ENCODE data around the gene FBXO2.

The FBXO2 gene

GRCh38 chr1:11641776-11642305 is 12.4 kb downstream of the FBXO2 start:
- in situ Hi-C loops (cut with MboI; ENCODE audit: low pct_unique_long_range_greater_than_20kb, low sequenced_read_pairs): loop anchor here (25.0 kb wide), 2 partner anchors 330 to 605 kb away; partner anchors contain the start of gene MASP2

GRCh38 chr1:11640944-11641343 is 13.3 kb downstream of the FBXO2 start:
- in situ Hi-C loops (cut with MboI; ENCODE audit: low pct_unique_long_range_greater_than_20kb, low sequenced_read_pairs): loop anchor here (25.0 kb wide), 2 partner anchors 329 to 604 kb away; partner anchors contain the start of gene MASP2
- no peak for DNase-seq

More at GRCh38 chr1:11641776-11642305, 12.4 kb downstream of the FBXO2 start:
- DNase-seq: no peak

- in situ Hi-C loops (cut with MboI; ENCODE audit: low pct_unique_long_range_greater_than_20kb, low sequenced_read_pairs): loop anchor here (25.0 kb wide), 2 partner anchors 328 to 603 kb away; partner anchors contain the start of gene MASP2
- no peak for DNase-seq
Observed at GRCh38 chr1:11640101-11640500, 14.1 kb downstream of the FBXO2 start.

GRCh38 chr1:11639372-11639771 is 14.9 kb downstream of the FBXO2 start:
- in situ Hi-C loops (cut with MboI; ENCODE audit: low pct_unique_long_range_greater_than_20kb, low sequenced_read_pairs): loop anchor here (25.0 kb wide), 2 partner anchors 327 to 602 kb away; partner anchors contain the start of gene MASP2

GRCh38 chr1:11638121-11638520 is 16.1 kb downstream of the FBXO2 start:
- in situ Hi-C loops (cut with MboI; ENCODE audit: low pct_unique_long_range_greater_than_20kb, low sequenced_read_pairs): loop anchor here (25.0 kb wide), 2 partner anchors 326 to 601 kb away; partner anchors contain the start of gene MASP2
- no peak for DNase-seq

More at GRCh38 chr1:11639372-11639771, 14.9 kb downstream of the FBXO2 start:
- no peak for DNase-seq

GRCh38 chr1:11634365-11635192 is 19.6 kb downstream of the FBXO2 start:
- no peak for DNase-seq
- in situ Hi-C loops (cut with MboI; ENCODE audit: low pct_unique_long_range_greater_than_20kb, low sequenced_read_pairs): loop anchor here (25.0 kb wide), 2 partner anchors 322 to 597 kb away; partner anchors contain the start of gene MASP2

GRCh38 chr1:11629184-11630016 is 24.8 kb downstream of the FBXO2 start:
- no peak for DNase-seq
- in situ Hi-C loops (cut with MboI; ENCODE audit: low pct_unique_long_range_greater_than_20kb, low sequenced_read_pairs): loop anchor here (25.0 kb wide), 2 partner anchors 317 to 592 kb away; partner anchors contain the start of gene MASP2

- no peak for DNase-seq
- in situ Hi-C loops (cut with MboI; ENCODE audit: low pct_unique_long_range_greater_than_20kb, low sequenced_read_pairs): loop anchor here (25.0 kb wide), 2 partner anchors 316 to 591 kb away; partner anchors contain the start of gene MASP2
Observed at GRCh38 chr1:11628767-11629166, 25.5 kb downstream of the FBXO2 start.

GRCh38 chr1:11626551-11626950 is 27.7 kb downstream of the FBXO2 start:
- DNase-seq: no peak
- in situ Hi-C loops (cut with MboI; ENCODE audit: low pct_unique_long_range_greater_than_20kb, low sequenced_read_pairs): loop anchor here (25.0 kb wide), 2 partner anchors 314 to 589 kb away; partner anchors contain the start of gene MASP2

- in situ Hi-C loops (cut with MboI; ENCODE audit: low pct_unique_long_range_greater_than_20kb, low sequenced_read_pairs): no loop called here
Observed at GRCh38 chr1:11623702-11624101, 30.5 kb downstream of the FBXO2 start.

GRCh38 chr1:11622398-11622797 is 31.8 kb downstream of the FBXO2 start:
- no peak for DNase-seq
- in situ Hi-C loops (cut with MboI; ENCODE audit: low pct_unique_long_range_greater_than_20kb, low sequenced_read_pairs): no loop called here

More at GRCh38 chr1:11623702-11624101, 30.5 kb downstream of the FBXO2 start:
- DNase-seq: no peak

GRCh38 chr1:11620924-11621323 is 33.3 kb downstream of the FBXO2 start:
- in situ Hi-C loops (cut with MboI; ENCODE audit: low pct_unique_long_range_greater_than_20kb, low sequenced_read_pairs): no loop called here
- no peak for DNase-seq

GRCh38 chr1:11620405-11620804 is 33.8 kb downstream of the FBXO2 start:
- in situ Hi-C loops (cut with MboI; ENCODE audit: low pct_unique_long_range_greater_than_20kb, low sequenced_read_pairs): no loop called here
- DNase-seq: no peak

- no peak for DNase-seq
- in situ Hi-C loops (cut with MboI; ENCODE audit: low pct_unique_long_range_greater_than_20kb, low sequenced_read_pairs): no loop called here
Observed at GRCh38 chr1:11617741-11618140, 36.5 kb downstream of the FBXO2 start.

GRCh38 chr1:11617314-11617713 is 36.9 kb downstream of the FBXO2 start:
- in situ Hi-C loops (cut with MboI; ENCODE audit: low pct_unique_long_range_greater_than_20kb, low sequenced_read_pairs): no loop called here
- DNase-seq: no peak

- in situ Hi-C loops (cut with MboI; ENCODE audit: low pct_unique_long_range_greater_than_20kb, low sequenced_read_pairs): no loop called here
Observed at GRCh38 chr1:11616766-11617165, 37.5 kb downstream of the FBXO2 start.

GRCh38 chr1:11615090-11615489 is 39.1 kb downstream of the FBXO2 start:
- in situ Hi-C loops (cut with MboI; ENCODE audit: low pct_unique_long_range_greater_than_20kb, low sequenced_read_pairs): no loop called here
- no peak for DNase-seq

More at GRCh38 chr1:11616766-11617165, 37.5 kb downstream of the FBXO2 start:
- no peak for DNase-seq

GRCh38 chr1:11613347-11613746 is 40.9 kb downstream of the FBXO2 start:
- in situ Hi-C loops (cut with MboI; ENCODE audit: low pct_unique_long_range_greater_than_20kb, low sequenced_read_pairs): no loop called here
- DNase-seq: no peak

Measured in KBM-7 (cell line).